DMS53 treated with DMSO at 0.1 percent for 48 hours (cell line): ENCODE results near the gene GPRIN1.
A peak's percentile ranks its signal among the peaks of the same experiment; 100 is the strongest.
"Not testable (repeated sequence)": the region's sequence is repeated elsewhere in the genome, so short reads cannot be mapped to it uniquely, and the experiment has no call there.

ENCODE experiments used
- DNase-seq: peaks from one replicate; lab custom pipeline; 2025; ENCODE audit not compliant: unreplicated experiment; lab: John Stamatoyannopoulos, UW

The GPRIN1 gene

DNA sequence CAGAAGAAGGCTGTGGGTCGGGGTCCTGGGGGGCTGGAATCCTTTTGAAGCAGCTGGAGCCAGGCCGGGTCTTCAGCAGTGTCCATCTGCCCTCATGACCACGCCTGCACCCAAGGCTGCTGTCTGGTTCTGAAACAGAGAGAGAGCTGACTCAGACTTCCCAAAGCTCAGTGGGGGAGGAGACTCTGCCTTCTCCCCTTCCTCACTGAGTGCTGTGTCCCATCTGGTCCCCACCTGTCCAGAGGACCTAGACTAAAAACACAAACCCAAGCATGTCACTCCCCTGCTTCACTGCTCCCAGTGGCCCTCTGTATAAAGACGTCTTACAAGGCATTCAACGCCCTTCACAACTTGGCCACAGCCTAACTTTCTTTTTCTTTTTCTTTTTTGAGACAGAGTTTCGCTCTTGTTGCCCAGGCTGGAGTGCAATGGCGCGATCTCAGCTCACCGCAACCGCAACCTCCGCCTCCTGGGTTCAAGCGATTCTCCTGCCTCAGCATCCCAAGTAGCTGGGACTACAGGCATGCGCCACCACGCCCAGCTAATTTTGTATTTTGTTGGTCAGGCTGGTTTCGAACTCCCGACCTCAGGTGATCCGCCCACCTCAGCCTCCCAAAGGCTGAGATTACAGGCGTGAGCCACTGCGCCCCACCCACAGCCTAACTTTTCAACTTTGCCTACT is 10.1 kb downstream of the GPRIN1 start:
- not testable (repeated sequence) for DNase-seq

DNA sequence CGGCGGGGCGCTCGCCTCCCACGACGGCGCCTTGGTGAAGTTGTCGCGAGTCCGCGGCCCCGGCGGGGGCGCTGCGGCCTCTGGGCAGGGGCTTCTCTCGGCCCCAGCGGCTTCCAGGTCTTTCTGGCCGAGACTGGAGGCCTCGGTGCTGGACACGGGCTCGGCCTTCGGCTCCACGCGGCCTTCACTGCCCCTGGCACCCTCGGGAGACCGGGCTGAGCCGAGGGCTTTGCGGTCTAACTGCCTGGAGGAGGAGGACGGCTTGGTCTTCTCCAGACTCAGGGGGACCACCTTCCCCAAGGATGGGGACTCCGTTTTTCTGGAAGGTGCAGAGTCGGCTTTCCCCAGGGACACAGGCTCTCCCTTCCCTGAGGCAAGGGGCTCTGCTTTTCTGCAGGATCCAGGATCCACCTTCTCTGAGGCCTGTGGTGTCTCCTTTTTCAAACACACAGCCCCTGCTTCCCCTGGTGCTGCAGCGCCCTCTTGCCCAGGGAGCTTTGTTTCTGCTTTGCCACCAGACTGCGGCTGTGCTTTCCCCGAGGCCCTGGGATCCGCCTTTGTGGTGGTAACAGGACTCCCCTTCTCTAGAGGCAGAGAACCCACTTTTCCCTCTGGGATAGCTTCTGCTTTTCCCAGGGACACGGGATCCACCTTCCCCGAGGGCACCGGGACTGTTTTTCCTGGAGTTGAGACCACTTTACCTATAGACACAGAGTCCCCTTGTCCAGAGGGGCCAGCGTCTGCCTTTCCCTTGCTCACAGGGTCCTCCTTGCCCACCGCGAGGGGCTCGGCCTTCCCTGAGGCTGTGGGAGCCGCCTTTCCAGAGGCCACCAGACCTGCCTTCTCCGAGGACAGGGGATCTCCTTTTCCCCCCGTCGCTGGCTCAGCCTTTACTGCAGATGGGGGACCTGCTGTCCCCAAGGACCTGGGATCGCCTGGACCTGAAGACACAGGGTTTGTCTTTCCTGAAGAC is 12.3 kb downstream of the GPRIN1 start:
- no peak for DNase-seq

GRCh38 chr5:176596689-176597416 is 13.1 kb downstream of the GPRIN1 start:
- DNase-seq: no peak

DNA sequence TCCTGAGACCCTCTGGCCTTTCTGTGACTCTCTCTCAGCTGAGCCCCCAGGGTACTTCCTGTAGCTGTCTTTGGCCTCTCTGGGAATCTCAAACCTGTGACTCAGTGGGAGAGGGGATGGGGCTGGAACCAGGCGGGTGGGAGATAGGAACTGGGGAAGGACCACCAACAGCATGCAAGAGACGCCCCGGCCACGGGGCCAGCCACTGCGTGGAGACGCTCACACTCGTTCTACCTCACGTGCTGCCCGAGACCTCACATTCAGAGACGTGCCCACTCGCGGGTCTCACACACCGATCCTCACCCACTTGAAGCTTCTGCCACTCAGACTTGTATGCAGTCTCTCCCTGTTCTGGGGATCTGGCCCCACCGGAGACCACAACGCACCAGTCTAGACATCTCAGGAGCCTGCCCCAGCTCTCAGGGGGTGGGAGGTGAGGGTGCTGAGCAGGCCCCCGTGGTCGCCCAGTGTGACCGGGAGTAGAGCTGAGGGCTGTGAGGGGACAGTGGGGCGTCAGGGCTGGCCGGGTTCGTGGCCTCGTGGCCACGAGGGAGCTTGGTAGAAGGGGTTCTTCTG is 13.8 kb downstream of the GPRIN1 start:
- no peak for DNase-seq

- DNase-seq: no peak
Measured at GRCh38 chr5:176595386-176595943, 14.5 kb downstream of the GPRIN1 start.

DNA sequence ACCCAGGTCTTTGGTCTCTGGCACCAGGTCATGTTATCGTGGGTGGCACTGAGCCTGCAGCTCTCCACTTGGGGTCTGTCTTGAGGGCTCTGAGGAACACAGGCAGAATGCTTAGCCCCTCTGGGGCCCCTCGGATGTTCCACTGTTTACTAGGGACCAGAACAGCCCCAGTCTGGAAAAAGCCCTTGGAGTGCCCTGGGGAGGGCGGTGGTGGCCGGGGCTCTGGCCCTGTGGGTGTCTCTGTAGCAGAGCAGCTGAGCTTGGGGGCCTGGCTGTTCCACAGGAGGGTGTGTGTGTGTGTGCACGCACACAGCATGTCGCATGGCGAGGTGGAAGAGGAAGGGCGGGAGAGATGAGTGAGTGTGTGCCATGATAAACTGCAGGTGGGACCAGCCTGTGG is 15.4 kb downstream of the GPRIN1 start:
- no peak for DNase-seq

GRCh38 chr5:176593273-176593869 is 16.6 kb downstream of the GPRIN1 start:
- DNase-seq: no peak

DNA sequence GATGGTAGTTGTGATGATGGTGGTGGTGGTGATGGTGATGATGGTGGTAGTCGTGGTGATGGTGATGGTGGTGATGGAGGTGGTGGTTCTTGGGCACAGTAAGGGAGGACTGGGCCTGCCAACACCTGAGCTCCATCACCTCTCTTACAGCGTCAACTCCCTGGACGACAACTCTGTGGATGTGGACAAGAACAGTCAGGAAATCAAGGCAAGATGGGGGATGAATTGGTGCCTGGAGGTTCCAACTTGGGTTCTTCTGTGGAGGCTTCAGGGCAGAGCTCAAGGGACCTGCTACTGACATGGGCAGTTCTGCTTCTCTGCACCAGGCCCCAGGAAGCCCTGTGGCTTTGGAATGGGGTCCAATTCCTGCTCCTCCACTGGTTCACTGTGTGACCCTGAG is 17.4 kb downstream of the GPRIN1 start:
- no peak for DNase-seq

- DNase-seq: not testable (repeated sequence)
Measured at GRCh38 chr5:176591667-176592066, 18.3 kb downstream of the GPRIN1 start.

- DNase-seq: peak; percentile 68
Measured at GRCh38 chr5:176590035-176590717, 19.8 kb downstream of the GPRIN1 start.

GRCh38 chr5:176589039-176589769 is 20.8 kb downstream of the GPRIN1 start:
- DNase-seq: no peak

DNA sequence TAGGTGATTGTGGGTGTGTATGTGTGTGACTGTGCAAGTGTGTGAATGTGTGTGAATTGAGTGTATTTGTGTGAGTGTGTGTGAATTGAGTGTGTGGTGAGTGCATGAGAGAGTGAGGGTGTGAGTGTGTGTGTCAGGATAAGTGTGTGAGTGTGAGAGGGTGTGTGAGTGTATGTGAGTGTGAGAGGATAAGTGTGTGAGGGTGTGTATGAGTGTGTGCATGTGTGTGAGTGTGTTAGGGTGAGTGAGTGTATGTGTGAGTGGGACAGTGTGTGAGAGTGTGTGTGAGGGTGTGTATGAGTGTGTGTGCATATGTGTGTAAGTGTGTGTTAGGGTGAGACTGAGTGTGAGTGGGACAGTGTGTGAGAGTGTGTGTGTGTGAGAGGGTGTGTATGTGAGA is 21.7 kb downstream of the GPRIN1 start:
- DNase-seq: no peak

GRCh38 chr5:176587398-176587797 is 22.6 kb downstream of the GPRIN1 start:
- no peak for DNase-seq

DNA sequence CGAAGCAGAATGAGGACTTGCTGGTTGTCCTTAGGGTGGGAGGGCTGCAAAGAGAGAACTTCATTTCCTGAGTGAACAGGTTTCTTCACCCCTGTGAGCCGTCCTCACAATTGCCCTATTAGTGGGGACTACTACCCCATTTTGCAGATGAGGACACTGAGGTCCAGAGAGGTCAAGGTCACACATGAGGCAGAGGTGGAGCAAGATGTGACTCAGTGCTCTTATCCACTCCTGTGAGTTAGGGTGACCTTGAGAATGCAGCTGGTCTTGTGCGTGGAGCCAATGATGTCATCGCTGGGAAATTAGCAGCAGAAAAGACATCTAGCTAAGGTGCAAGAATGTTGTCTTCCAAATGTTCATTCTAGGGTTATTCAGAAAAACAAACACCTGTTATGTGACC is 26.9 kb downstream of the GPRIN1 start:
- no peak for DNase-seq

GRCh38 chr5:176581361-176581760 is 28.6 kb downstream of the GPRIN1 start:
- DNase-seq: no peak

DNA sequence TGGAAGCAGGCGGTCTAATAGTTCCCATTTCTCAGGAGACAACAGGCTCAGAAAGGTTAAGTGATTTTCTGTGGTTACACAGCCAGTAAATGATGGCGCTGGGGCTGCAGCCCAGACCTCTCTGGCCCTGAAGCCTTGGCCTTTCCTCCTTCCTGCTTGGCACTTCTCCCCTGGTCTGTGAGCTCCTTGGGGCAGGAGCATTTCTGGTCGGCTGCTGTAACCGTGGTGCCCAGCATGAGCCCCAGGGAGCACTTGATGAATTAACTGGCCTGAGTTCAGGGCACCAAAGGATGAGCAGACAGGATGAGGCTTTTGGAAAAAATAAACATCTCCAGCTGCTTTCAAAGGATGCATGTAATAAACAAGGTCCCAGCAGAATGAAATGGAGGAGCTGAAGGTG is 30.6 kb downstream of the GPRIN1 start:
- DNase-seq: no peak

DNA sequence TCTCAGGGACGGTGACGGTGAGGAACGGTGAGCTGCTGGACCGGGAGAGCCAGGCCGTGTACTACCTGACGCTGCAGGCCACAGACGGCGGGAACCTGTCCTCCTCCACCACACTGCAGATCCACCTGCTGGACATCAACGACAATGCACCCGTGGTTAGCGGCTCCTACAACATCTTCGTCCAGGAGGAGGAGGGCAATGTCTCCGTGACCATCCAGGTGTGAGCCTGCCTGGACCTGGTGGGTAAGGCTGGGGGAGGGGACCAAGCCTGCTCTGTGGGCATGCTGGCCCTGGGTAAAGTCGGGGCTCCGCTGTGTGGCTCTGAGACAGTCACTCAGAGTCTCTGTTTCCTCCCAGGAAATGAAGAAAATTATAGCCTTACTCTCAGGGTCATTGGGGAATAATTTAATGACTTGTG is 31.6 kb downstream of the GPRIN1 start:
- peak; percentile 85 for DNase-seq

GRCh38 chr5:176577312-176578176 is 32.4 kb downstream of the GPRIN1 start:
- DNase-seq: no peak
